Measurements from ENCODE around the gene TAAR1.
"Not testable (repeated sequence)": the region's sequence is repeated elsewhere in the genome, so short reads cannot be mapped to it uniquely, and the experiment has no call there.

TAAR1 gene

DNA sequence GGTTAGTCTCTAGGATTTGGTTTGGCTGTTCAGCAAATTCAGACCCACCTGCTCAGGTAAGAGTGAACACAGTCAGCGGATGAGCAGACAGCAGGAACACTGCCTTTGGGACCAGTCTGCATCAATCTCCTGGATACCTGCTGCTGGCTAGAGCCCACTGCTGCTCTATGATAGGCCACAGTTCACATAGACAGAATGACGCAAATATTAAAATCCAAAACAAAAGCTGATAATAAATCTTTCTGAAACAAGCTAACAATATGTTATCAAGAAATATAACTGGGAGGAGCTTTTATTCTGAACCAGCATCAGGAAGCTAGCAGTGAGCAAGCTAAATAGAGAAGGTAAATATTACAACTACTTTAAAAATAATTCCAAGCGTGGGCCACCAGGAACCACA, at the start of gene TAAR1:
TSS of gene TAAR1 (minus strand) at position 101 of the 400 bp plus-strand sequence. CDS start 13,179 bp downstream, outside the sequence.
- no peak for DNase-seq

DNA sequence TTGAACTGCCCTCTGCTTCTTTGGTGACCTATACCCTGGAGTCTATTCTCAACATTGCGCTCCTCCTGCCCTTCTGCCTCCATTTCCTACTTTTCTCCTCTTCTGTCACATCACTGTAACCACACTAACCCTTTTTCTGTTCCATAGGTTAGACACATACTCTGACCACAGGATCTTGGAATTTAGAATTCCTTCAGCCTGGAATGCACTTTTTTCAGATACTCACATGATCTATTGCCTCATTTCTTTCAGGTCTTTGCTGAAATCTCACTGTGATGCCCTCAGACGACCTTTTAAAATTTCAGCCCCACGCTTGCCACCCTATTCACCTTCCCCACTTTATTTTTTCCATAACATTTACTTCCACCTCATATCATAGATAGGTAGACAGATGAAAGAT, 49.8 kb upstream of the TAAR1 start:
- no peak for DNase-seq

DNA sequence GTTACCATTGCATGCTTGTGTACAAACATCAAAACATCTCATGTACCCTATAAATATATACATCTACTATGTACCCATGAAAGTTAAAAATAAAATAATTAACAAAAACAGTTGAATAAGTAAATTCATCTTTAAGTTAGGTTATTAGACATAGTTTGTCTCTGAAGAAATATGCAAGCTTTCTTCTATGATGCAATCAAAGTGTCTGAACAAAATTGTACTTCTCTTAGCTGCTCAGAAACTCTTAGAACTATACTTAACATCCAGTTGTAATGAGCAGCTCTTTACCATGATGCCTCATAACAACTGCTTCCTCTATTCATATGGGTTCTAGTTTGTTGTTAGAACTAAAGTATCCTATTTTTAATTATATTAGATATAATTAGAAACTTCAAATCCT, 49.0 kb upstream of the TAAR1 start:
- no peak for DNase-seq

GRCh38 chr6:132706756-132707155, 47.8 kb upstream of the TAAR1 start:
- DNase-seq, result not testable (repeated sequence)

GRCh38 chr6:132703936-132704335, 45.0 kb upstream of the TAAR1 start:
- no peak for DNase-seq

DNA sequence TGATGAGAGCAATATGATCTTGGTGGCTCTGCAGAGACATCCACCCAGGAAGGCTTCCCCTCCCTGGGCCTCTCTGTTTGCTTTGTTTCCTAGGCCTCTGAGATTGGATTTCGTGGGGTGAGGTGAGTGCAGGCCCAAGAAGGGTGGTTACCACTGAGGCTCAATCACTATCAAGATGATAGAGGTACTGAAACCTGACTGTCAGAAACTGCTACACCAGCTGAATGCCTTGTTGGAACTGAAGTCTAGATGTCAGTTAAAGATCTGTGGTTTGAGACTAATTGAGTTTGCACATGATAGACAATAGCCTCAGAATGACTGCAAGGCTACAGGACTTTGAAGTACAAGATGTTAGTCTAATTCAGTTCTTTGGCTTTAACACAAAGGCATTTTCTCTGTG, 39.6 kb upstream of the TAAR1 start:
- DNase-seq, result no peak

DNA sequence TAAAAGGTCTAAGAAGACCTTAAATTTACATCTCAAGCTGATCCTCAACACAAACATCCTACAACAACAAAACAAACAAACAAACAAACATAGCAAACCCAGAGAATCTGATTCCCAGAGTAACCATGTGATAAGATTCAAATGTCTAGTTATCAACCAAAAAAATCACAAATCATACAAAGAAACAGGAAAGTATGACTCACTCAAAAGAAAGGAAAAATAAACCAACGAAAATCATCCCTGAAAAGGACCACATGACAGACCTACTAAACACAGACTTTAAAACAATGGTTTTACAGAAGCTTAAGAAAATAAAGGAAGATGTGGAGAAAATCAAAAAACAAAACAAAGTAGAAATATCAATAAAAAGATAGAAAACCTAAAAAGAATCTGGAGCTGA, 36.8 kb upstream of the TAAR1 start:
- no peak for DNase-seq

DNA sequence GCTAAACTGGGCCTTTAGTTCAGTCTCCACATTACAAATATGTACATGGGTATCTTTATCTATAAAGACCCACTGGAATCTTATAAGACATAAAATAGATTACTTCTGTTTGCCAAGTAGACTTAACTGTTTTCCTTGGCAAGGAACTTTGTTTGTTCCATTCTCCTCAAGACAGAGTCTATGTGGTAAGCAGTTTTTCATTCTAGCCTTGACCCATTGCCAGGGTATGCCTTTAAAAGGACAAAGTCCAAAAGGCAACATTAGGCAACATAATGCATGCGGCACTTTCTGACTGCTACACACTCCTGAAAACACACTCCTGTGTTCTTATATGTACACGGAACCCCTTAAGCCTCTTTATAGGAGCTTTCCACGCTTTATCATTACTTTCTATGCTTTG, 34.5 kb upstream of the TAAR1 start:
- DNase-seq, result no peak

DNA sequence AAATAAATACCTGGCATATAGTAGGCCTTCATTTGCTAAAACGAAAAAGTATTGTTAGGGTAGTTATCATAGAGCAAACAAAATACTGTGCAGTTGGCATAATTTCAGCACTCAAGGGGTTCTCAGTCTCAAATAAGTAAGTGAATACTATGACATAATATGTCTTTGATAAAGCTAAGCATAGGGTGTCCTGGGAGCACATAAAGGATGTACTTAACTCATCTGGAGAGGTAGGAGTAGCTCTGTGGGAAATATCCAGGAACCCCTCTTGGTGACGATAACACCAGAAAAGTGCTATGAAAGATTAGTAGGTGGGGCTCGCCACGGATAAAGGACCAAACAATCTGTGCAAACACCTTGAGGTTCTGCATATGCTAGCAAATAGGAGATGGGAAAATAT, 31.7 kb upstream of the TAAR1 start:
- DNase-seq, result no peak

GRCh38 chr6:132687306-132687705, 28.3 kb upstream of the TAAR1 start:
- no peak for DNase-seq

DNA sequence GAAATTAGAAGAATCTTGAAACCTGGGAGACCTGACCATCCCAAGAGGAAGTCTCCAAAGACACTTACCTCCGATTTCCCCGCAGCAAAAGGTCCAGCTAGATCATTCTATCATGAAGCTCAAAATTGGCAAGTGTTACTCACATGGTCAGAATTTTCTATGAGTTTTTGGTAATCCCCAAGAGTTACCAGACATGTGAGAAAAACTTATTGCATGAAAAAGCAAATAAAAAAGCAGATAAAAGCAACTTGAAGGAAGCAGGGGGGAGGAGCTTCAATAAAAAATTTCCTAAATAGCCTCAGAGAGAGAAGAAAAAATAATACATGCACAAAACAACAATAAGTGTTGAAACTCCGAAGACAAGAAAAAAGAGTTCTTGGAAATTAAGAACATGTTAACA, 27.5 kb upstream of the TAAR1 start:
- DNase-seq, result no peak

DNA sequence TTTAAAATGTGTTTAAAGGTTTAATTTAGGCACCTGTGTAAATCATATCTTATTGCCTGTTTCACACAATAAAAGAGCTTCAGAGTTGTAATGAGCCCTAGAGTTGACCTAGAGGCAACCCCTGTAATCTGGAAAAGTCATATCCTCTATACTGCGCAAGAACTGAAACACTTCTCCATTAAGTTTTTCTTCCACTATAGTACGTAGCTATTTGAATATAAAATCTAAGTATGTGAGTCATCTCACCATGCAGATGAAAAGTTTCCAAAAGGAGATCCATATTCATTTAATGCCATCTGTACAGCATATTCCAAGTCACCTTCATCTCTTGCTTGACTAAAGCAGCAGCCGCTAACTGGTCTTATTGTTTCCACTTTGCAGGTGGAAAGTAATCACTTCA, 26.0 kb upstream of the TAAR1 start:
- DNase-seq, result no peak

- no peak for DNase-seq
Observed at GRCh38 chr6:132684272-132684671, 25.3 kb upstream of the TAAR1 start.

- no peak for DNase-seq
Observed at GRCh38 chr6:132683543-132683942, 24.6 kb upstream of the TAAR1 start.

DNA sequence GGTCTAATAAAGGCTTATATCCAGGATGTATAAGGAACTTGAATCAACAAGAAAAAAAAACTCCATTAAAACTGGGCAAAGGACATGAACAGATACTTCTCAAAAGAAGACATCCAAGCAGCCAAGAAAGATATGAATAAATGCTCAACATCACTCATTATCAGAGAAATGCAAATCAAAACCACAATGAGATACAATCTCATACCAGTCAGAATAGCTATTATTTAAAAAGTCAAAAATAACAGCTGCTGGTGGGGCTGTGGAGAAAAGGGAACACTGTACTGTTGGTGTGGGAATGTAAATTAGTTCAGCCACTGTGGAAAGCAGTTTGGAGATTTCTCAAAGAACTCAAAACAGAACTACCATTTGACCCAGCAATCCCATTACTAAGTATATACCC, 20.1 kb upstream of the TAAR1 start:
- DNase-seq, result not testable (repeated sequence)

- no peak for DNase-seq
Observed at GRCh38 chr6:132675749-132676148, 16.8 kb upstream of the TAAR1 start.

GRCh38 chr6:132675002-132675401, 16.0 kb upstream of the TAAR1 start:
- no peak for DNase-seq

DNA sequence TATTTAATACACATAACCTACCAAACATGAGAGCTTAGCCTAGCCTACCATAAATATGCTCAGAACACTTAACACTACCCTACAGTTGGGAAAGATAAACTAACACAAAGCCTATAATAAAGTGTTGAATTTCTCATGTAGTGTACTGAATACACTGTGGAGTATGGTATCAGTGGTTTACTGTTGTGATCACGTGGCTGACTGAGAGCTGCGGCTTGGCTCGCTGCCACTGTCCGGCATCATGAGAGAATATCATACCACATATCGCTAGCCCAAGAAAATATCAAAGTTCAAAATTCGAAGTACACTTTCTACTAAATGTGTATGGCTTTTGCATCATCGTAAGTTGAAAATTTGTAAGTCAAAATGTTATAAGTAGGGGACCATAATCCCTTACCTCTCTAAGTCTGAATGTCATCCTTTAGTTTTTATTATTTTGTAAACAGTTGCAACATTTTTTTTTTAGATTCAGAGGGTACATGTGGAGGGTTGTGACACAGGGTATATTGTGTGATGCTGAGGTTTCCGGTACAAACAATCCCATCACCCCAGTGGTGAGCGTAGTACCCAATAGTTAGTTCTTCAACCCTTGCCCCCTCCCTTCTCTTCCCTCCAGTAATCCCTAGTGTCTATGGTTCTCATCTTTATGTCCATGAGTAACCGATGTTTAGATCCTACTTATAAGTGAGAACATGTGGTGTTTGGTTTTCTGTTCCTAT, 14.6 kb upstream of the TAAR1 start:
- no peak for DNase-seq

DNA sequence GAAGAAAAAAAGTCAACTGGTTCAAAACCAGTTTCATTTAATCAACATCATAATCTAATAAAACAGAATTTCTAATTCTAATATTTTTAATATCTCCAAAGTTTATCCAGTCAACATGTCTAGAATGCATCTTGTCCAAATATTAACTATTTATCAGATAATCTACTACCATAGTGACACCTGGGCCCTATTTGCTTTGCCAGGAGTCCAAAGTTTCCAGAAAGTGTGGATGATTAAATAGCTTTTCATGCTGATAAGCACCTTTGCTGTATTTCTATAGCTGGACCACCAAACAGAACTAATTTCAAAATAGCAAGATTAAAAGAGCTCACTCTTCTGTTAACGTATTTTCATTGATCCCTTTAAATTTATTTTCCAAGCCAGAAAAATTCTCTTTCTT, 12.3 kb upstream of the TAAR1 start:
- DNase-seq, result no peak

GRCh38 chr6:132669690-132670291, 10.8 kb upstream of the TAAR1 start:
- DNase-seq, result peak in 2 of 51 donors; percentile 2 to 27

- no peak for DNase-seq
Observed at GRCh38 chr6:132666118-132666517, 7.1 kb upstream of the TAAR1 start.

DNA sequence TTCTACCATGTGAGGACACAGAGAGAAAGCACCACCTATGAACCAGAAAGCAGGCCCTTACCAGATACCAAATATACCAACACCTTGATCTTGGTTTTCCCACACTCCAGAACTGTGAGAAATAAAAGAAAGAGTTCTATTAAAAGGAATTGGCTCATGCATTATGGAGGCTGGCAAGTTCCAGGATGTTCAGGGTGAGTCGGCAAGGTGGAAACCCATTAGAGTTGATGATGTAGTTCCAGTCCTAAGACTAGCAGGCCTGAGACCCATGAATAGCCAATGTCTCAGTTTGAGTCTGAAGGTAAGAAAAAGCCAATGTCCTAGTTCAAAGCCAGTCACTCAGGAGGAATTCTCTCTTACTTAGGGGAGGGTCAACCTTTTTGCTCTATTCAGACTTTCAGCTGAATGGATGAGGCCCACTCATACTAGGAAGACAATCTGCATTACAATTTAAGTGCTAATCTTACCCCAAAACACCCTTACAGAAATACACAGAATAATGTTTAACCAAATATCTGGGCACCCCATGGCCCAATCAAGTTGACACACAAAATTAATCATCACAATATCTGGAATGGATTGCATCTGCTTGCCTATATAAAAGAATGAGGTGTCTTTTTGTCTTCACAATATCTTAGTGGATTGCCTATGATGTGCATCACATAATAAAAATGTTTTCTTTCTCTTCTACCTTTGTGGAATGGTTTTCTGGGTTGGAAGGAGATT, 5.5 kb upstream of the TAAR1 start:
- DNase-seq, result no peak

DNA sequence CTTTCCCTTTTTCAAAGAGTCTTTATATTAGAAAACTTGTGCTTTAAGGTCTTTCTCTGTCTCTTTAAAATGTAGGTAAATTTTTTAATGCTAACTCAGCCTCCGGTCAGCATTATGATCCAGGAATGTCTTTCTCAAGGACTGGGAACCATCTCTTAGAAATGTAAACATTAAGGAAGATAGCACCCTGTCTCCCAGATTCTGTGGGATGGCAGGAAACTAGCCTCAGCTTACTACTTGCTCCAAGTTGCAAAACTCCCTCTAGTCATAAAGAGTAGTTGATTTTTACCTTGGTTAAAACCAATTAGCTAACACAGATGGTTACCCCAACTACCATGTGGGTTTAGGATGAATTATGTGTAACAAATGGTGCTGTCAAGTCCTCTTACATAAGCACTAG, 4.7 kb upstream of the TAAR1 start:
- no peak for DNase-seq

Data from hypothalamus (tissue), 51 donors.